HUES6 (cell line): ENCODE data around the gene ANK2.

Experiments
- H3K27ac ChIP-seq: 2 replicates; pipeline ENCODE4 v1.7.0; 2013; ENCODE audit warnings: low read depth, mild to moderate bottlenecking, low read length, inconsistent platforms
- H3K27me3 ChIP-seq: 2 replicates; pipeline ENCODE4 v1.6.1; 2013; ENCODE audit warnings: low read length; ENCODE audit not compliant: control insufficient read depth, insufficient read depth
- H3K36me3 ChIP-seq: 2 replicates; pipeline ENCODE4 v1.6.1; 2013; ENCODE audit warnings: low read length; ENCODE audit not compliant: control insufficient read depth, insufficient read depth
- H3K4me1 ChIP-seq: 2 replicates; pipeline ENCODE4 v1.6.1; 2013; ENCODE audit warnings: low read length; ENCODE audit not compliant: control insufficient read depth, insufficient read depth
- H3K4me3 ChIP-seq: 2 replicates; pipeline ENCODE4 v1.5.1; 2013; ENCODE audit warnings: low read depth, low read length
- H3K9ac ChIP-seq: one replicate; pipeline ENCODE4 v1.6.1; 2013; ENCODE audit warnings: mild to moderate bottlenecking, low read length
- H3K9me3 ChIP-seq: 2 replicates; pipeline ENCODE4 v1.6.1; 2013; ENCODE audit warnings: low read depth, low read length; ENCODE audit not compliant: control insufficient read depth, insufficient read depth

ANK2 gene

GRCh38 chr4:113311047-113311446 is 261.6 kb downstream of the ANK2 start:
- H3K4me3 ChIP-seq: no peak overlapping the region
- H3K9me3 ChIP-seq: no peaks in the 10 kb centered on the region
- no peak overlapping the region for H3K9ac ChIP-seq
- H3K36me3 ChIP-seq: peaks cover 6% of the 10 kb centered on the region
- H3K27me3 ChIP-seq: no peaks in the 10 kb centered on the region
- no peaks in the 10 kb centered on the region for H3K4me1 ChIP-seq
- H3K27ac ChIP-seq: no peak overlapping the region

- no peaks in the 10 kb centered on the region for H3K9me3 ChIP-seq
- H3K9ac ChIP-seq: no peak overlapping the region
- no peak overlapping the region for H3K4me3 ChIP-seq
- no peaks in the 10 kb centered on the region for H3K27me3 ChIP-seq
- H3K36me3 ChIP-seq: peaks cover 8% of the 10 kb centered on the region
- no peak overlapping the region for H3K27ac ChIP-seq
- H3K4me1 ChIP-seq: no peaks in the 10 kb centered on the region
Observed at GRCh38 chr4:113312529-113312928, 263.1 kb downstream of the ANK2 start.

- H3K9me3 ChIP-seq: no peaks in the 10 kb centered on the region
- H3K36me3 ChIP-seq: peaks cover 18% of the 10 kb centered on the region
- no peak overlapping the region for H3K27ac ChIP-seq
- H3K27me3 ChIP-seq: no peaks in the 10 kb centered on the region
- no peak overlapping the region for H3K4me3 ChIP-seq
- H3K4me1 ChIP-seq: no peaks in the 10 kb centered on the region
- H3K9ac ChIP-seq: no peak overlapping the region
Observed at GRCh38 chr4:113314426-113314825, 265.0 kb downstream of the ANK2 start.

GRCh38 chr4:113316879-113317278 is 267.4 kb downstream of the ANK2 start:
- Histone ChIP-seq H3K4me3 (no peak overlapping the region), H3K27ac (no peak overlapping the region)

GRCh38 chr4:113317523-113317922 is 268.1 kb downstream of the ANK2 start:
- no peak overlapping the region for H3K27ac ChIP-seq
- no peaks in the 10 kb centered on the region for H3K9me3 ChIP-seq
- H3K4me3 ChIP-seq: no peak overlapping the region
- H3K27me3 ChIP-seq: no peaks in the 10 kb centered on the region
- H3K9ac ChIP-seq: no peak overlapping the region
- H3K4me1 ChIP-seq: no peaks in the 10 kb centered on the region
- peaks cover 19% of the 10 kb centered on the region for H3K36me3 ChIP-seq

More at GRCh38 chr4:113316879-113317278, 267.4 kb downstream of the ANK2 start:
- no peak overlapping the region for H3K9ac ChIP-seq
- H3K27me3 ChIP-seq: no peaks in the 10 kb centered on the region
- no peaks in the 10 kb centered on the region for H3K4me1 ChIP-seq
- H3K9me3 ChIP-seq: no peaks in the 10 kb centered on the region
- peaks cover 19% of the 10 kb centered on the region for H3K36me3 ChIP-seq

- H3K27me3 ChIP-seq: no peaks in the 10 kb centered on the region
- no peaks in the 10 kb centered on the region for H3K9me3 ChIP-seq
- H3K4me3 ChIP-seq: no peak overlapping the region
- no peaks in the 10 kb centered on the region for H3K4me1 ChIP-seq
- no peak overlapping the region for H3K9ac ChIP-seq
- peaks cover 14% of the 10 kb centered on the region for H3K36me3 ChIP-seq
- no peak overlapping the region for H3K27ac ChIP-seq
Observed at GRCh38 chr4:113322736-113323135, 273.3 kb downstream of the ANK2 start.

- Histone ChIP-seq H3K9me3 (no peaks in the 10 kb centered on the region), H3K4me3 (no peak overlapping the region), H3K27me3 (no peaks in the 10 kb centered on the region), H3K36me3 (no peaks in the 10 kb centered on the region), H3K9ac (no peak overlapping the region), H3K4me1 (no peaks in the 10 kb centered on the region), H3K27ac (no peak overlapping the region)
Observed at GRCh38 chr4:113325876-113326615, 276.6 kb downstream of the ANK2 start.

- no peak overlapping the region for H3K4me3 ChIP-seq
- no peaks in the 10 kb centered on the region for H3K9me3 ChIP-seq
- H3K27ac ChIP-seq: no peak overlapping the region
- no peak overlapping the region for H3K9ac ChIP-seq
- 0 out of 2 replicates have a peak, but pooled peaks cover 4% of the 10 kb centered on the region for H3K36me3 ChIP-seq
- H3K4me1 ChIP-seq: no peaks in the 10 kb centered on the region; the same call in 1 of the 2 replicates
- H3K27me3 ChIP-seq: no peaks in the 10 kb centered on the region
Observed at GRCh38 chr4:113327494-113327893, 278.0 kb downstream of the ANK2 start.

- H3K9me3 ChIP-seq: no peaks in the 10 kb centered on the region
- no peak overlapping the region for H3K9ac ChIP-seq
- H3K27ac ChIP-seq: no peak overlapping the region
- 0 out of 2 replicates have a peak, but pooled peaks cover 4% of the 10 kb centered on the region for H3K36me3 ChIP-seq
- H3K4me3 ChIP-seq: no peak overlapping the region
- H3K27me3 ChIP-seq: no peaks in the 10 kb centered on the region
- H3K4me1 ChIP-seq: no peaks in the 10 kb centered on the region; the same call in 1 of the 2 replicates
Observed at GRCh38 chr4:113328514-113328913, 279.1 kb downstream of the ANK2 start.

- Histone ChIP-seq H3K4me1 (no peaks in the 10 kb centered on the region; the same call in 1 of the 2 replicates), H3K27me3 (no peaks in the 10 kb centered on the region), H3K9ac (no peak overlapping the region), H3K4me3 (no peak overlapping the region), H3K27ac (no peak overlapping the region), H3K36me3 (peaks cover 4% of the 10 kb centered on the region; the same call in 1 of the 2 replicates), H3K9me3 (no peaks in the 10 kb centered on the region)
Observed at GRCh38 chr4:113330200-113330599, 280.7 kb downstream of the ANK2 start.

GRCh38 chr4:113331811-113332210 is 282.4 kb downstream of the ANK2 start:
- Histone ChIP-seq H3K36me3 (peaks cover 13% of the 10 kb centered on the region), H3K27ac (no peak overlapping the region), H3K4me1 (no peaks in the 10 kb centered on the region; the same call in 1 of the 2 replicates), H3K4me3 (no peak overlapping the region), H3K27me3 (no peaks in the 10 kb centered on the region), H3K9ac (no peak overlapping the region), H3K9me3 (no peaks in the 10 kb centered on the region)
